ENCODE data around the gene ST8SIA5.

ST8SIA5 gene

GRCh38 chr18:46740046-46740445, 16.8 kb downstream of the ST8SIA5 start:
- DNase-seq (ENCODE audit: low spot score): no peak

GRCh38 chr18:46738491-46738890, 18.4 kb downstream of the ST8SIA5 start:
- no peak for DNase-seq (ENCODE audit: low spot score)

- peak; percentile 5 for DNase-seq (ENCODE audit: low spot score)
Measured at GRCh38 chr18:46736736-46737135, 20.1 kb downstream of the ST8SIA5 start.

GRCh38 chr18:46736135-46736534, 20.7 kb downstream of the ST8SIA5 start:
- no peak for DNase-seq (ENCODE audit: low spot score)

GRCh38 chr18:46734981-46735380, 21.9 kb downstream of the ST8SIA5 start:
- no peak for DNase-seq (ENCODE audit: low spot score)

GRCh38 chr18:46733872-46734271, 23.0 kb downstream of the ST8SIA5 start:
- DNase-seq (ENCODE audit: low spot score): no peak

GRCh38 chr18:46732801-46733200, 24.1 kb downstream of the ST8SIA5 start:
- DNase-seq (ENCODE audit: low spot score): no peak

- peak; percentile 3 for DNase-seq (ENCODE audit: low spot score)
Measured at GRCh38 chr18:46732201-46732600, 24.7 kb downstream of the ST8SIA5 start.

- DNase-seq (ENCODE audit: low spot score): peak; percentile 1
Measured at GRCh38 chr18:46731316-46731715, 25.5 kb downstream of the ST8SIA5 start.

- DNase-seq (ENCODE audit: low spot score): no peak
Measured at GRCh38 chr18:46728219-46728930, 28.5 kb downstream of the ST8SIA5 start.

GRCh38 chr18:46727177-46727576, 29.7 kb downstream of the ST8SIA5 start:
- no peak for DNase-seq (ENCODE audit: low spot score)

- no peak for DNase-seq (ENCODE audit: low spot score)
Measured at GRCh38 chr18:46725310-46725709, 31.5 kb downstream of the ST8SIA5 start.

GRCh38 chr18:46723856-46724415, 32.9 kb downstream of the ST8SIA5 start:
- DNase-seq (ENCODE audit: low spot score): no peak

- no peak for DNase-seq (ENCODE audit: low spot score)
Measured at GRCh38 chr18:46722051-46722450, 34.8 kb downstream of the ST8SIA5 start.

- no peak for DNase-seq (ENCODE audit: low spot score)
Measured at GRCh38 chr18:46721331-46721730, 35.5 kb downstream of the ST8SIA5 start.

GRCh38 chr18:46720521-46720920, 36.3 kb downstream of the ST8SIA5 start:
- DNase-seq (ENCODE audit: low spot score): peak; percentile 53

- DNase-seq (ENCODE audit: low spot score): no peak
Measured at GRCh38 chr18:46720092-46720491, 36.8 kb downstream of the ST8SIA5 start.

- no peak for DNase-seq (ENCODE audit: low spot score)
Measured at GRCh38 chr18:46719388-46719787, 37.5 kb downstream of the ST8SIA5 start.

- peak; percentile 60 for DNase-seq (ENCODE audit: low spot score)
Measured at GRCh38 chr18:46718501-46719341, 38.1 kb downstream of the ST8SIA5 start.

GRCh38 chr18:46716827-46717226, 40.0 kb downstream of the ST8SIA5 start:
- DNase-seq (ENCODE audit: low spot score): no peak

- no peak for DNase-seq (ENCODE audit: low spot score)
Measured at GRCh38 chr18:46716336-46716735, 40.5 kb downstream of the ST8SIA5 start.

GRCh38 chr18:46715062-46715461, 41.8 kb downstream of the ST8SIA5 start:
- no peak for DNase-seq (ENCODE audit: low spot score)

- DNase-seq (ENCODE audit: low spot score): peak; percentile 80
Measured at GRCh38 chr18:46712406-46712805, 44.4 kb downstream of the ST8SIA5 start.

Data from GM03348 (cell line).